Transverse colon (tissue), 4 donors: ENCODE results near the gene LGALS8. TPM values are rescaled to one million over a fixed set of nuclear protein-coding genes. Genes with fewer than 3 reads are reported as not detected.
"Not testable (repeated sequence)": the region's sequence is repeated elsewhere in the genome, so short reads cannot be mapped to it uniquely, and the experiment has no call there.

ENCODE experiments used
- DNase-seq: peaks from one replicate; pipeline ENCODE4 v3.0.0-alpha.2; 2019
- H3K27ac ChIP-seq, 4 donors: fragments of 200-600 bp; sonication (generic); 2 replicates each; pipeline ENCODE4 v1.5.1; 2016 to 2018; ENCODE audit warnings: inconsistent platforms in 4 of 4
- H3K27me3 ChIP-seq: fragments of 200-600 bp; sonication (generic); 2 replicates; pipeline ENCODE4 v1.5.1; 2017; ENCODE audit warnings: inconsistent platforms
- H3K36me3 ChIP-seq, 4 donors: fragments of 200-600 bp; sonication (generic); 2 replicates each; pipeline ENCODE4 v1.5.1; 2017 to 2019; ENCODE audit warnings: inconsistent platforms in 4 of 4
- H3K4me1 ChIP-seq, 4 donors: fragments of 200-600 bp; sonication (generic); 2 replicates each; pipeline ENCODE4 v1.5.1; 2017 to 2020; ENCODE audit warnings: inconsistent platforms in 4 of 4
- H3K4me3 ChIP-seq, 4 donors: fragments of 200-600 bp; sonication (generic); 1 replicate in 1 of 4; 2 replicates in 3 of 4; pipeline versions ENCODE4 v1.5.1 to v1.6.1; 2017 to 2019; ENCODE audit warnings: inconsistent platforms in 4 of 4
- H3K9me3 ChIP-seq, 2 donors: fragments of 200-600 bp; sonication (generic); 2 replicates each; pipeline ENCODE4 v1.5.1; 2017 to 2019; ENCODE audit warnings: inconsistent platforms in 2 of 2
- EP300 ChIP-seq: sonication (generic); formaldehyde crosslinking; IDR thresholded peaks from one replicate; pipeline ENCODE4 v1.6.1; 2017; ENCODE audit warnings: antibody characterized with exemption, low read depth
- POLR2A ChIP-seq: fragments of 450-650 bp; IDR thresholded peaks from one replicate; pipeline ENCODE4 v1.6.1; 2016; ENCODE audit warnings: antibody characterized with exemption, mild to moderate bottlenecking, moderate library complexity
- POLR2AphosphoS5 ChIP-seq, 3 donors: sonication (generic); formaldehyde crosslinking; IDR thresholded peaks; one replicate each; pipeline ENCODE4 v1.6.1; 2016; ENCODE audit warnings: antibody characterized with exemption in 3 of 3
- WGBS, 2 donors: methylation state at CpG; one replicate each; pipeline ENCODE4 v1.1.5; 2018; ENCODE audit warnings: low coverage in 1 of 2; 5-methylcytosine and 5-hydroxymethylcytosine counted together
- in situ Hi-C, 4 donors: fragments of 200-750 bp; cut with MboI; loops; one replicate each; pipeline versions ENCODE4 v1.15.0 to v1.15.1; 2017; ENCODE audit warnings: low sequenced_read_pairs in 3 of 4, low pct_ligation_motif_present in 1 of 4, low pct_unique_long_range_greater_than_20kb in 1 of 4
- intact Hi-C: fragments of 100-400 bp; cut with DNase I; formaldehyde crosslinking; loops from one replicate; pipeline ENCODE4 v1.15.1; 2023; ENCODE audit warnings: low total_unique reads
- total RNA-seq, 4 donors: library from RNA; depleted of rRNA; stranded (reverse); fragments of >200 nt; gene quantifications; one replicate each; pipeline ENCODE4 v1.1.0, GENCODE V29; 2016
- TF ChIP-seq, protein P1 (sequence below), 5 experiments: fragments of 200-600 bp in 3 of 5; fragments of 450-650 bp in 2 of 5; sonication (generic) in 3 of 5; IDR thresholded peaks; 1 replicate in 2 of 5; 2 replicates in 3 of 5; pipeline ENCODE4 v1.5.1; 2016 to 2017; ENCODE audit warnings: antibody characterized with exemption in 5 of 5, inconsistent platforms in 3 of 5, mild to moderate bottlenecking in 2 of 5, moderate library complexity in 1 of 5

LGALS8 gene
- total RNA-seq, 4 donors from 2014 or later = 38.2 to 88.1 (median 59.3) TPM

DNA sequence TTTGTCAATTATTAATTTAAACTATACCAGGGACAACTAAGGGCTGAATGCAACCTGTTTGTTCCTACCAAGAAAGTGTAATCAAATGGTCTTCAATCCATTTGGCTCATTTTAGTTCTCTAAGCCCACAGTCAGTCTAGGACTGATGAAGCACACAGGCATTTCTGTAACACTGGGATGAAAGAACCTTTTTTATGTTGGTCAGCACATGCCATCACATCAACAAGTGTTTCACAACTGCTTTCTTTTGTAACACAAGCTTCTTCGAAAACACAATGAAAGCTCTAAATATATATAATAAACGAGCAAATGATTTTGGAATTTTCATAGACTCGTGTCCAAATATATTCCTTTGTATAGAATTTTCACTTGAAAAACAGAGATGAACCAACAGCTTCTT, 51.7 kb downstream of the LGALS8 start:
- in situ Hi-C loops (no loop called here), intact Hi-C loops (no loop called here)
- no peak overlapping the region for H3K4me3 ChIP-seq
- H3K4me1 ChIP-seq = no peaks in the 10 kb centered on the region
- WGBS, 2 donors = 91% methylated on average over 3 of the region's 3 CpGs
- no peak for TF ChIP-seq EP300
- no peak for TF ChIP-seq POLR2A
- TF ChIP-seq POLR2AphosphoS5 (IDR thresholded peaks at IDR 0.05) = no peak
- TF ChIP-seq, protein P1, sequence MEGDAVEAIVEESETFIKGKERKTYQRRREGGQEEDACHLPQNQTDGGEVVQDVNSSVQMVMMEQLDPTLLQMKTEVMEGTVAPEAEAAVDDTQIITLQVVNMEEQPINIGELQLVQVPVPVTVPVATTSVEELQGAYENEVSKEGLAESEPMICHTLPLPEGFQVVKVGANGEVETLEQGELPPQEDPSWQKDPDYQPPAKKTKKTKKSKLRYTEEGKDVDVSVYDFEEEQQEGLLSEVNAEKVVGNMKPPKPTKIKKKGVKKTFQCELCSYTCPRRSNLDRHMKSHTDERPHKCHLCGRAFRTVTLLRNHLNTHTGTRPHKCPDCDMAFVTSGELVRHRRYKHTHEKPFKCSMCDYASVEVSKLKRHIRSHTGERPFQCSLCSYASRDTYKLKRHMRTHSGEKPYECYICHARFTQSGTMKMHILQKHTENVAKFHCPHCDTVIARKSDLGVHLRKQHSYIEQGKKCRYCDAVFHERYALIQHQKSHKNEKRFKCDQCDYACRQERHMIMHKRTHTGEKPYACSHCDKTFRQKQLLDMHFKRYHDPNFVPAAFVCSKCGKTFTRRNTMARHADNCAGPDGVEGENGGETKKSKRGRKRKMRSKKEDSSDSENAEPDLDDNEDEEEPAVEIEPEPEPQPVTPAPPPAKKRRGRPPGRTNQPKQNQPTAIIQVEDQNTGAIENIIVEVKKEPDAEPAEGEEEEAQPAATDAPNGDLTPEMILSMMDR (IDR thresholded peaks at IDR 0.05) = no peak
- H3K36me3 ChIP-seq = peaks cover 0 to 77% (median 23%) of the 10 kb centered on the region in 4 donors
- no peaks in the 10 kb centered on the region for H3K9me3 ChIP-seq
- DNase-seq = no peak
- H3K27me3 ChIP-seq = no peaks in the 10 kb centered on the region
- no peak overlapping the region for H3K27ac ChIP-seq

DNA sequence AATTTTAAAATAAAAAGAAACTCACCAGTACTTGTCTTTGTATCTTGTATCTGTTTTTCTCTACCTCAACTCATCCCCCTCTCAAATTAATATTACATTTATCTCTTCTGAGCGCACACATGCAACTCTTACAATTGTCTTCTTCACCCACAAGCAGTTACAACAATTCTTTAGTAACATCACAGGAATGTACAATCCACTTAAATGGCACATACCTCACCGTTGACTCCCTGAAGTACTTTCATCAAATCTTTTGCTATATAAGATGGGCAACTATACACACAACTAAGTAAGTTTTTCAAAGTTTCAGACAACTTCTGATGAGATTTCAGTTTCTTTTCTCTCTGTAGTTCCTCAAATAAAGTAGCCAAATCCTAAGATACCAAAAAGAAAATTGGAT, 52.2 kb downstream of the LGALS8 start:
- Histone ChIP-seq H3K4me3 (no peak overlapping the region), H3K36me3 (peaks cover 0 to 74% (median 22%) of the 10 kb centered on the region in 4 donors), H3K9me3 (no peaks in the 10 kb centered on the region), H3K27me3 (no peaks in the 10 kb centered on the region), H3K27ac (no peak overlapping the region), H3K4me1 (no peaks in the 10 kb centered on the region)
- in situ Hi-C loops = no loop called here
- WGBS, 2 donors = 27 to 66% methylated on average over 2 of the region's 2 CpGs
- TF ChIP-seq POLR2AphosphoS5 (IDR thresholded peaks at IDR 0.05) (no peak), EP300 (no peak), POLR2A (no peak)
- TF ChIP-seq, protein P1 (IDR thresholded peaks at IDR 0.05) = no peak
- DNase-seq = no peak
- intact Hi-C loops = no loop called here

DNA sequence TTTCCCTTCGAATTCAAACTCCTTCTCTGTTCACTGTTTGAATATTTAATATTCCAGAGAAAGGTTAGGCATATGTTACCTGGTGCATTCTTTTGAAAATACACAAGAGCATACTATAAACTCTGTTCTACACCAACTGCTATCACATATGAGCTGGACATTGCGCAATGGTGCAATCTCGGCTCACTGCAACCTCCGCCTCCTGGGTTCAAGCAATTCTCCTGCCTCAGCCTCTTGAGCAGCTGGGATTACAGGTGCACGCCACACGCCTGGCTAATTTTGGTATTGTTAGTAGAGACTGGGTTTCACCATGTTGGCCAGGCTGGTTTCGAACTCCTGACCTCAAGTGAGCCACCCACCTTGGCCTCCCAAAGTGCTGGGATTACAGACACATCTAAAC, 53.3 kb downstream of the LGALS8 start:
- H3K27me3 ChIP-seq, H3K4me3 ChIP-seq, H3K27ac ChIP-seq, in situ Hi-C loops, H3K9me3 ChIP-seq, DNase-seq, H3K4me1 ChIP-seq, intact Hi-C loops: not testable (repeated sequence)
- peaks cover 0 to 73% (median 20%) of the 10 kb centered on the region in 4 donors for H3K36me3 ChIP-seq
- 85 to 100% methylated on average over 1 to 7 of the region's 7 CpGs for WGBS, 2 donors

DNA sequence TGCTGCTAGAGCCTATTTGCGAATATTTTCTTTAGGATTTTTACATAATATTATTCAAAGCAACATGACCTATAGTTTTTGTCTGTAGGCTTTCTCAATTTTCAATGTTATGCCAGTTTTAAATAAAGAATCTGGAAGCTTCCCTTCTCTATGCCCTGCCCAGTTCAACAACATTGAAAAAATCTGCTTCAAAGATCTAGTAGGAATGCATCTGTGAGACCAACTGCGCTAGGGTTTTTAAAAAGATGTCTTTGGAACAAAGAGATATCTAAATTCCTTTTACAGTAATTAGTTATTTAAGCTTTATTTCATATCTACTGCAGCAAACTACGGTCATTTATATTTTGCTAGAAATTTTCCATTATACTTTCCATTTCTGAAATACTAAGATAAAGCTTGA, 54.9 kb downstream of the LGALS8 start:
- no peaks in the 10 kb centered on the region for H3K9me3 ChIP-seq
- H3K27me3 ChIP-seq = no peaks in the 10 kb centered on the region
- 95 to 100% methylated on average over 3 of the region's 3 CpGs for WGBS, 2 donors
- no peaks in the 10 kb centered on the region for H3K4me1 ChIP-seq
- peaks cover 0 to 71% (median 17%) of the 10 kb centered on the region in 4 donors for H3K36me3 ChIP-seq
- in situ Hi-C loops (no loop called here), intact Hi-C loops (no loop called here)
- no peak overlapping the region for H3K4me3 ChIP-seq
- no peak for DNase-seq
- H3K27ac ChIP-seq = no peak overlapping the region
- no peak for TF ChIP-seq POLR2AphosphoS5 (IDR thresholded peaks at IDR 0.05)
- TF ChIP-seq EP300 = no peak
- TF ChIP-seq POLR2A = no peak
- TF ChIP-seq, protein P1 (IDR thresholded peaks at IDR 0.05) = no peak

DNA sequence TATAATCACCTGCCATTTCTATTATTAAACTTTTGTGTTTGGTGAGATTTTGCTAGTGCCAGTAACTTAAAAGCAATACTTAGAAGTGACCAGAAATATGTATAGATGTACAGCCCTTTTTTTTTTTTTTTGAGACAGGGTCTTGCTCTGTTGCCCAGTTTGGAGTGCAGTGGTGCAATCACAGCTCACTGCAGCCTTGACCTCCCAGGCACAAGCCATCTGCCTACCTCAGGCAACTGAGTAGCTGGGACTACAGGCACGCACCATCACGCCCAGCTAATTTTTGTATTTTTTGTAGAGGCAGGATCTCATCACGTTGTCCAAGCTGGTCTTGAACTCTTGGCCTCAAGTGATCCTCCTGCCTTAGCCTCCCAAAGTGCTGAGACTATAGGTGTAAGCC, 56.6 kb downstream of the LGALS8 start:
- H3K9me3 ChIP-seq, DNase-seq, H3K27ac ChIP-seq, in situ Hi-C loops, intact Hi-C loops, H3K4me3 ChIP-seq, H3K27me3 ChIP-seq: not testable (repeated sequence)
- peaks cover 0 to 54% (median 19%) of the 10 kb centered on the region in 4 donors for H3K36me3 ChIP-seq
- peaks cover 0 to 16% (median 5%) of the 10 kb centered on the region in 4 donors for H3K4me1 ChIP-seq
- WGBS, 2 donors = 95% methylated on average over 3 of the region's 3 CpGs; no CpG with 5 or more reads in 1 of the 2 donors
